Testis (tissue), 2 donors: ENCODE data around the gene FGGY.
"Not testable (repeated sequence)": the region's sequence is repeated elsewhere in the genome, so short reads cannot be mapped to it uniquely, and the experiment has no call there.

Experiments
- POLR2A ChIP-seq: fragments of 450-650 bp; IDR thresholded peaks from one replicate; pipeline ENCODE4 v1.6.1; 2017; ENCODE audit warnings: antibody characterized with exemption, mild to moderate bottlenecking, moderate library complexity
- TF ChIP-seq, protein P1 (sequence below), 3 experiments: fragments of 450-650 bp in 2 of 3; fragments of 200-600 bp in 1 of 3; sonication (generic) in 1 of 3; IDR thresholded peaks; one replicate each; pipeline ENCODE4 v1.5.1; 2016 to 2019; ENCODE audit warnings: antibody characterized with exemption in 3 of 3, mild to moderate bottlenecking in 2 of 3, moderate library complexity in 1 of 3

GRCh38 chr1:59558580-59558979, 261.7 kb downstream of the FGGY start:
- TF ChIP-seq, protein P1, sequence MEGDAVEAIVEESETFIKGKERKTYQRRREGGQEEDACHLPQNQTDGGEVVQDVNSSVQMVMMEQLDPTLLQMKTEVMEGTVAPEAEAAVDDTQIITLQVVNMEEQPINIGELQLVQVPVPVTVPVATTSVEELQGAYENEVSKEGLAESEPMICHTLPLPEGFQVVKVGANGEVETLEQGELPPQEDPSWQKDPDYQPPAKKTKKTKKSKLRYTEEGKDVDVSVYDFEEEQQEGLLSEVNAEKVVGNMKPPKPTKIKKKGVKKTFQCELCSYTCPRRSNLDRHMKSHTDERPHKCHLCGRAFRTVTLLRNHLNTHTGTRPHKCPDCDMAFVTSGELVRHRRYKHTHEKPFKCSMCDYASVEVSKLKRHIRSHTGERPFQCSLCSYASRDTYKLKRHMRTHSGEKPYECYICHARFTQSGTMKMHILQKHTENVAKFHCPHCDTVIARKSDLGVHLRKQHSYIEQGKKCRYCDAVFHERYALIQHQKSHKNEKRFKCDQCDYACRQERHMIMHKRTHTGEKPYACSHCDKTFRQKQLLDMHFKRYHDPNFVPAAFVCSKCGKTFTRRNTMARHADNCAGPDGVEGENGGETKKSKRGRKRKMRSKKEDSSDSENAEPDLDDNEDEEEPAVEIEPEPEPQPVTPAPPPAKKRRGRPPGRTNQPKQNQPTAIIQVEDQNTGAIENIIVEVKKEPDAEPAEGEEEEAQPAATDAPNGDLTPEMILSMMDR (IDR thresholded peaks at IDR 0.05) = not testable (repeated sequence)
- not testable (repeated sequence) for TF ChIP-seq POLR2A
